Fibroblast of upper back skin (primary cell): Measurements from ENCODE around the gene SIRT3.
A peak's percentile ranks its signal among the peaks of the same experiment; 100 is the strongest.
"Not testable (repeated sequence)": the region's sequence is repeated elsewhere in the genome, so short reads cannot be mapped to it uniquely, and the experiment has no call there.

Experiments used
- DNase-seq: peaks from one replicate; pipeline ENCODE4 v3.0.0-alpha.2; 2013

SIRT3 gene

DNA sequence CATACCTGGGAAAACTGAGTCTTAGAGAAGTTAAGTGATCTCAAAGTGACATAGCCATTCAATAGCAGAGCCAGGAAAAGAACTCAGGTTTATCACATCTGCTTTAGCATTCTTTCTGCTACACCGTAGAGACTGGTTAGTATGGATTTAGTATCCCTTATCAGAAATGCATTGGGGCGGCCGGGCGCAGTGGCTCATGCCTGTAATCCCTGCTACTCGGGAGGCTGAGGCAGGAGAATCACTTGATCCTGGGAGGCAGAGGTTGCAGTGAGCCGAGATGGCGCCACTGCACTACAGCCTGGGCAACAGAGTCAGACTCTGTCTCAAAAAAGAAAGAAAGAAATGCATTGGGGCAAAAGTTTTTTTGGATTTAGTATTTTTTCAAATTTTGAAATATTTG lies 2.2 kb upstream of the SIRT3 start:
- not testable (repeated sequence) for DNase-seq

DNA sequence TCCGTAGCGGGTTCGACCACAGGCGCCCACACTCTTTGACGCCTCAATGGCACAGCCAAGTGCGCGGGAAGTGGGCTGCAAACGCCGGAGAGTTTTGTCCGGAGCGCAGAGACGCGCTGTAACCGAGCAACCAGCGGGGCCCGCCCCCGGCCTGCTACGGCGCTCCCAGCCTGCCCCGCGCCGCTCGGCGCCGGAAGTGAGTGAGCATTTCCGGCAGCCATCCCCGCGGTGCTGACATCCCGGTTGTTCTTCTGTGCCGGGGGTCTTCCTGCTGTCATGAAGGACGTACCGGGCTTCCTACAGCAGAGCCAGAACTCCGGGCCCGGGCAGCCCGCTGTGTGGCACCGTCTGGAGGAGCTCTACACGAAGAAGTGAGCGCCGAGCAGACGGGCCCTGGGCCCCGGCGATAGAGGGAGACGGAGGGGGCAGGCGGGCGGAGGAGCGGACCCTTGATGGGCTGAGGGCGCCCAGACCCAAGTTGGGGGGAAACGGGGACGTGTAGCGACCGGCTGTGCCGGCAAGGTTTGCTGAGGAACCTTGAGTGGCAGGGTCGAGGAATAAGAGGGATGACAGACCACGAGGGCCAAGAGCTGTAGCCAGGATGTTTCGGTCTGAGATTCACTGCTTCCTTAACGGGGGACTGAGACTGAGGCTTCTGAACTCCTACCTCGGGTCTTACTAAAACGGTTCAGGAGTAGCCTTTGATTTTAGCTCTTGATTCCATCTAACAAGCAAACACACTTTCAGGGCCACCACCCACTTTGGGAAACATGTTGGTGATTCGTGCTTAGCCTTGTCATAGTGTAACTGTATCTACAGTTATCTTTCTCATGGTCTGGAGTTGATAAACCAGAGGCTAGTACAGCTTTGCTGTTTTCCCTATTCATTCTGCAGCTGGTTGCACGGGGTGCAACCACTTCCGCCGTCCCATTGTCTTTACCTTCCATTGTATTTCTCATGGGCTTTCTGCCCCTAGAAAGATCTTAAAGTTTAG lies 929 bp upstream of the SIRT3 start, which contains the start of gene PSMD13:
TSS of gene PSMD13 (plus strand) at position 203 of the 994 bp plus-strand sequence. CDS start at position 277, 74 bp downstream.
- peak; percentile 73 for DNase-seq

DNA sequence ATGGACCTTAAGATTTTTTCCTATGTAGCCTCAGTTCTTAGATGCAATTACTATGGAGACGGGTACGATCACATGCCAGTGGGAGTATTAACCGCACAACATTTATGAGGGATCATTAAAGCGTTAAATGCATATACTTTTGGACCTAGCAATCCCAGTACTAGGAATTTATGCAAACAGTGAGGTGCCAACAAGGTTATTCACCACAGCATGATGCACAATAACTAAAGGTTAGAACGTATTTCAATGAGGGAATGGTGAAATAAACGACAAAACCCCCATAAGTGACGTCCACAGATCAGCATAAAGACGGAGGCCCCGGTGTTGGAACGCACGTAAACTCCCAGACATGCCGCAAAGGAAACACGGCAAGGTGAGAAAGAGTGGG lies 539 bp downstream of the SIRT3 start:
- DNase-seq, result no peak

DNA sequence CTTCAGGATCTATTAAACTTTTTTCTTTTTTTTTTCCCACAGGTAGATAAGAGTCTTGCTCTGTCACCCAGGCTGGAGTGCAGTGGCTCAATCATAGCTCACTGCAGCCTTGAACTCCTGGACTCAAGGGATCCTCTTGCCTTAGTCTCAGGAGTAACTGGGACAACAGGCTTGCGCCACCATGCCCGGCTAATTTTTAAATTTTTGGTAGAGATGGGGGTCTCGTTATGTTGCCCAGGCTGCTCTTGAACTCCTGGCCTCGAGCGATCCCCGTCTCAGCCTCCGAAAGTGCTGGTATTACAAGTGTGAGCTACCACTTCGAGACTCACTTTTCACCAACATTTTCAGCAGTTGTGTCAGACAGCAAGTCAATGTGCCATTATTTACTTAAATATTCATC lies 962 bp downstream of the SIRT3 start:
- DNase-seq, result no peak

DNA sequence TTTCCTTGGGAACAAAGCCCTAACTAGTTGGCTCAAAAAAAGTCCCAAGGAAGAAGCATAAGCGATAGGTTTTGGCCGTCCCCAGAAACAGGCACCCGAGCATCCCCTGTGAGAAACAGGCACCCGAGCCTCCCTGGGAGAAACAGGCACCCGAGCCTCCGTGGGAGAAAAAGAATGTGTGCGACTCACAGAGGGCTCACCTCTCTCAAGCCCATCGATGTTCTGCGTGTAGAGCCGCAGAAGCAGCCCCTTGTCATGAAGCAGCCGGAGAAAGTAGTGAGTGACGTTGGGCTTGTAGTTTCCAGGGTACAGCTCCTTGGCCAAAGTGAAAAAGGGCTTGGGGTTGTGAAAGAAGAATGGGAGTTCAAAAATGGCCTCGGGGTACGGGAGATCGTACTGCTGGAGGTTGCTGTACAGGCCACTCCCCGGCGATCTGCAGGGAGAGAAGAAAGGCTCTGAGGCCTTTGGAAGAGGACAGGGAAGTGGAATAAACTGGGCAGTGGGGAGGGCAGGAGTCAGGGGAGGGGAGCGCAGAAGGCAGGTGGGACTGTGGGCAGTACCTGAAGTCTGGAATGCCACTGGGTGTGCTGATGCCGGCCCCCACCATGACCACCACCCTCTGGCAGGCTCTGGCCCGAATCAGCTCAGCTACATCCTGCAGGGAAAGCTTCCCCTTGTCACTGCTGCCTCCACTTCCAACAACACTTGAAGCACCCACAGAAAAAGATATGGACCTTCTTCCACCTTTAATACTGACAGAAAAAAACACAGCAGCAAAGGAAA lies 3.2 kb downstream of the SIRT3 start:
- no peak for DNase-seq

DNA sequence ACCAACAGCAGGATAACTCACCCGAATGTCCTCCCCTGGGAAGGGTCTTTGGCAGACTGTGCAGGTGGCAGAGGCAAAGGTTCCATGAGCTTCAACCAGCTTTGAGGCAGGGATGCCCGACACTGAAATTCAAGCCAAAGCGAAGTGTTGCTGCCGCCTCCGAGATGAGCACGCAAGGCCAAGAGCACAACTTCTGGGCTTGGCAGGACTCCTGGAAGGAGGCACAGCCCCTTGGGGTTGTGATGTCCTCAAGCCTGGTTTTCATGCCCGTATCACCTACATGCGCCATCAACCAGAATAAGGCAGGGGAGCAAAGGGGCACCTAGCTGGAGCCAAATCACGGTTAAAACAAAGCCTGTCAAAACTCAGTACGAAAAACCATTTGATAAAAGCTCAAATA lies 5.7 kb downstream of the SIRT3 start:
- no peak for DNase-seq

DNA sequence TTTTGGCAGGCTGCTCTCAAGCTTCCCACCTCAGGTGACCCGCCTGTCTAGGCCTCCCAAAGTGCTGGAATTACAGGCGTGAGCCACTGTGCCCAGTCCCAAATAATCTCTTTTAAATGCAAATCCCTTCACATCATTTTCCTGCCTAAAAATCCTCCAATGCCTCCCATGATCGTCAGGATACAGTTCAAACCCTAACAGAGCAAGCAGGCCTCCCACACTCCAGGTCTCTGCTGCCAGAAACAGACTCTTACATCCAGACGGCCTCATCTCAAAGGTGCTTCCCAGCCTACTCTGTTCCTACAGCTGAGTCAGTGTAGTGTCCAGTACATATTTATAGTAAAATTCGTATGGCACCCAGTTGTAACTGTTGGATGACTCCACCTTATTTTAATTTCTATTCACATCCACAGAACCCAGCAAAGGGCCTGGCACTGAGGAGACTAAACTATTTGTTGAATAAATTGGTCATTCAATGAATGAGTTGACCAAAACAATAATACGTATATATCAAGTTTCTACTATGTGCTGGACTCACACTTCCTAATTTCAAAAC lies 8.2 kb downstream of the SIRT3 start:
- no peak for DNase-seq

DNA sequence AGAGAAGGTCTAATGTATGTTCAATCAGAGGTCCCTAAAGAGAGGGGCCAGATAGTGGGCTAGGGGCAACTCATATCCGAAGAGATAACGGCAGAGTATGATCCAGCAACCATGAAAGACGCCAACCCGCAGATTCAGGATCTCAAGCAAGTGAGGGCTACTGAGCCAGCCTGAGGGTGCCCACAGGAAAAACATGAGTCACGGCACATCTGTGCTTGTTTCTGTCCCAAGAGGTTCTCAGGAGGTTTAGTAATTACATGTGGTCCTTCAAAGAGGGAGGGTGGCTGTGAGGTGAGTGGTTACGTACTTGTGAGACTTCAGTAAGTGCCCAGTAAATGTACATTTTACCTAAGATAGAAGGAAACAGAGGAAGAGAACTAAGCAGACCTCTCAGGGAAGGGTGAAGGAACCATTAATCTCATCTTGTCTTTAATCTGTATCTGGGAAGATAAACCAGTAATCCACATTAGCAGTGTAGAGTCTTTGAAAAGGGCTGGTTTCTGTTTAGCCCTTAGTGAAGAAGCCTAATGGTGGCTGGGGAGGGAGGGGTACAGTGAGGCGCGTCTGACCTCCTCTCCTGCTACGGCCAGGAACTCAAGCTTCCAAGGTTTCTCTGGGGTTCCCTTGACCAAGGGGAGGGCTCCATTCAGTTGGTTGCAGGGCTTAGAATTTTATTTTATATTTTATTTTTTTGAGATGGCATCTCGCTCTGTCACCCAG lies 10.2 kb downstream of the SIRT3 start:
- DNase-seq, result no peak

DNA sequence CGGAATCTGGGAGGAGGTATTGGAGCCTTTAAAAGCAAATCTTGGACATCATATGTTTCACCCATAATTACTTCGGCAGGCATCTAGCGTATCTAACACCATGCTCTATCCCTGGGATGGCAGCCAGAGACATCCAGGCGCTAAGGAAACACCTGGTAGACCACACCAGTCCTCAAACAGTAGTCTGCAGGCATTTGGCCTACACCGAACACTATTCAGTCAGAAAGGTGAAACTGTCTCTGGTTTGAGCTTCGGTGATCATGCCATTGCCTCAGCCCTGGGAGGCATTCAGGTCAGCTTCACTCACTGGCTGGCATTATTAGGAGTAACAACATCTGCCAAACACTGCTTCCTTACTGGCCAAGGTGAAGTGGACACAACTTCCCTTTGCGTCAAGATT lies 11.7 kb downstream of the SIRT3 start:
- DNase-seq, result no peak

DNA sequence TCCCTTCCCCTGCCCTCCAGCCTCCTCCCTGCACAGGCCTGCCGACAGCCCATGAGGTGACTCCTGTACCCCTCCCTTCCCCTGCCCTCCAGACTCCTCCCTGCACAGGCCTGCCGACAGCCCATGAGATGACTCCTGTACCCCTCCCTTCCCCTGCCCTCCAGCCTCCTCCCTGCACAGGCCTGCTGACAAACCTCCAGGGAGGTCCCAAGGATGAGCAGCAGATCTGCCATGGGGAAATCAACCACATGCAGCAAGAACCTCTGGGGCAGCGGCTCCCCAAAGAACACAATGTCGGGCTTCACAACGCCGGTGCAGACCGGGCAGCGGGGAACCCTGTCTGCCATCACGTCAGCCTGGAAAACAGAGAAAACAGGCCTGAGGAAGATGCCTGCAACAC lies 12.3 kb downstream of the SIRT3 start:
- DNase-seq, result no peak

DNA sequence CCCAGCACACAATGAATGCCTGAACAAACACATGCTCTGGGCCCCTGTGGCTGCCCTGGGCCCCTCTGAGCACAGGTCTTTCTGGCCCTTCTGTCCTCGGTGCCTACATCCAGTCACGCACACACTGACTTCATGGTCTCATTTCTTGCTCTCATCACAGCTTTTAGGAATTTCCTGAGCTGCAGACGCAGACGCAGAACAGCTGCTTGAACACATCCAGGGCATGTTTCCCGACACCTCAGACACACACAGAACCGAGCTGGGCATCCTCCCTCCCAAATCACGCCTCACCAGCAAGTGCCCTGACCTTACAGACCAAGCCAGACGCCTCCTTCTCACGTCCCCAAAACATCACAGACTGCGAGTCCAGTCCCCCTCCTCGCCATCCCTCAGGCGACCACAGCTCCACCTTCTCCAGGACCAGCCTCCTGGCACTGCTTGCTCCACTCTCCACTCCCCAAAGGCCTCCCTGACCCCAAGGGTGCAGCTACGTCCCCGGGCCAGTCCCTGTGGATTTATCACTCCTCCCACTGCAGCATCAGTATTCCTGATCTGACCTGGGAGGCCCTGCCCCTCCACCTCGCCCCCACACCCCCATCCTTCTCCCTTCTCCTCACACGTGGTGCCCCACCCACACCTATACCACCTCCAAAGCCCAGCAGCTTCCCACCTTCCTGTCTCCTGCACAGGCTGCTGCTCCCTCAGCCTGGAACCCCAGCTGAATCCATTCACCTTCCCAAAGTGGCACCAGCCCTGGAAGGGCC lies 12.9 kb downstream of the SIRT3 start:
- DNase-seq, result no peak

DNA sequence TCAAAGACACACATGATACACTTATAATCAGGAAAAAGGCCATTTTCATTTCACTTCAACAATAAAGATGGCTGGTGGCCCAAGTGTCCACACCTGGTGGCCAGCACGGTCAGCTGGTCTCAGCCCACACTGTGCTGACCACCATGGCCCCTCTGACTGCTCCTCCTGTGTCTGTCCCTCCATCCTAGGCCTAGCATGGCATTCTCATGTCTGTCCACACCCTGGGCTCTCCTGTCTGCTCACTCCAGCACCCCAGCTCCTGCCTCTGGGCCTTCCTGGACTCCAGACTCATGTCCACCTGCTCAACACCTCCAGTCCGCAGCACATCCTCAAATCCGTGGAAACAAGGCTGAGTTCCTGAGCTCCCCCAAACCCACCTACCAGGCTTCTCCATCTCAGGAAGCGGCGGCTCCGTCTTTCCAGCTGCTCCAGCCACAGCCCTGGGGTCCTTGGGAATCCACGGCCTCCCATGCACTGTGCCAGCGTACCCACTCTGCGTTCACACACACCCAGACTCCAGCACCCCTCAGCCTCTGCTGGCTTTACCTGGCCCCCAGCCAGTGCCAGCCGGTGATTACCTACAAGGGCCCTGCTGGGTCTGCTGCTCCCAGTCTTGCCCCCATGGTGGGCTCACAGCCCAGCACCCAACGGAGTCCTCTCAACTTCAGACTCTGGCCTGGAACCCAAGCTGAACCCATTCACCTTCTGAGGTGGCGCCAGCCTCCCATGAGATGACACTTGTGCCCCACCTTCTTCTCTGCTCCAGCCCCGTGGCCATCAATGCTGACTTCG lies 13.9 kb downstream of the SIRT3 start:
- no peak for DNase-seq

DNA sequence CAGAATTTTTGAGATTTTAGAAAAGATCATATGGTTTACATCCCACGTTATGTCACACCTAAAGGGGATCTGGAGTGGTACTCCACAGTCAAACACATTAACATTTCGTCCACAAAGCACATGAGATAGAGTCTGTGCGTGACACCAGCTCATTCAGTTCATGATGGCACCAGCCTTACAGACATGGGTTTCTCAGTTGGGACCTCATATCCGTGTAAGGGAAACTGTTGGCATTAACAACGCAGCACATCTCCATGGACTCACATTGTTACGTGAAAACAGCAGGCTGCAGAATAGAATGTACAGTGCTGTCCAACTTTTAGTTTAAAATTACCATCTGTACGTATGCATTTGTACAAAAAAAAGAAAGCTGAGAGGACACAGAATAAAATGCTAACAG lies 14.6 kb downstream of the SIRT3 start:
- DNase-seq, result no peak

DNA sequence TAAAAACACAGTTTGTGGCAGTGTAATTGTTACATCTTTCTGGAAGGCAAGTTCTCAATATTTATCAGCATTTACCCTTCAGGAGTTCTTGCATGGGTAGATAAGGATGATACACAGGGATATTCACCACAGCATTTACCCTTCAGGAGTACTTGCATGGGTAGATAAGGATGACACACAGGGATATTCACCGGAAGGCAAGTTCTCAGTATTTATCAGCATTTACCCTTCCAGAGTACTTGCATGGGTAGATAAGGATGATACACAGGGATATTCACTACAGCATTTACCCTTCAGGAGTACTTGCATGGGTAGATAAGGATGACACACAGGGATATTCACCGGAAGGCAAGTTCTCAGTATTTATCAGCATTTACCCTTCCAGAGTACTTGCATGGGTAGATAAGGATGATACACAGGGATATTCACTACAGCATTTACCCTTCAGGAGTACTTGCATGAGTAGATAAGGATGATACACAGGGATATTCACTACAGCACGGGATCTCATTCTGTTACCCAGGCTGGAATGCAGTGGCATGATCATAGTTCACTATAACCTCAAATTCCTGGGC lies 15.4 kb downstream of the SIRT3 start:
- DNase-seq, result not testable (repeated sequence)

DNA sequence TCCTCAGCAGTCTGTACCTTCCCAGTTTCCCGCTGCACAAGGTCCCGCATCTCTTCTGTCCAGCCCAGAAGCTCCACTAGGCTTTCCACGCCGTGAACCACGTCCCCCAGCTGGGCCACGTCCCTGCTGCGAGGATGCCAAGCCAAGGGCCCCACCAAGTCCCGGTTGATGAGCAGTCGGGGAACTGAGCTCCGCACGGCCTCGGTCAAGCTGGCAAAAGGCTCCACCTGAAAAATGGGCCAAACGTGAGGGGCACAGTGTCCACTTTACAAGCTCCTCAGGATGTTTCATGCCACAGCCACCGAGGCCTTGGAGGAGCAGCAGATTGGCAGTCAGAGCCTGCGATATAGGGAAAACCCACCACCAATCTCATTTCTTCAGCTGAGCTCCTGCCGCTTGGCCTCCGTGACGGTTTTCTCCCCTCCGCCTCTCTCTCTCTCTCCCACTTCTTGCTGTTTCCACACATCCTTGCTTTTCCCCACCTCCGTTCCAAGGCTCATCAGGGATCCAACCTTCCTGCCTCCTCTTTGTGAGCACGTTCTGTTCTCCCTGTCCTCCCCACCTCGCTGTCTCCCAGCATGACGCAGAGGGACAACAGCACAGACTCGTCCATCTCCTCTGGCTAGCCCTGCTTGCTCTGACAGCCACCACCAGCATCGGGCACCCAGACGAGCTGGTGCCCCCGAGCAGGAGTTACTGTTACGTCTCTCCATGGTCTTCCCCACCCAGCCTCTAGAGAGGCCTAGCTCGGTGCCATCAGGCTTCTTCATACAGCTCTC lies 17.1 kb downstream of the SIRT3 start:
- no peak for DNase-seq

DNA sequence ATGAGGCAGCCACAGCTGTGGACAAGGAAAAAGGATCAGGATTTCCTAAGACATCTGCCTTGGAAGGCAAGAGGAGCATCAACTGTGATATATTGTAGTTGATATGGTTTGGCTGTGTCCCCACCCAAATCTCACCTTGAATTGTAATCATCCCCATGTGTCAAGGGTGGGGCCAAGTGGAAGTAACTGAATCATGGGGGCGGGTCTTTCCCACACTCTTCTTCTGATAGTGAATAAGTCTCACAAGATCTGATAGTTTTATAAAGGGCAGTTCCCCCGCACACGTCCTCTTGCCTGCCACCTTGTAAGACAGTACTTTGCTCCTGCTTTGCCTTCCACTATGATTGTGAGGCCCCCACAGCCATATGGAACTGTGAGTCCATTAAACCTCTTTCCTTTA lies 18.4 kb downstream of the SIRT3 start:
- DNase-seq, result no peak

DNA sequence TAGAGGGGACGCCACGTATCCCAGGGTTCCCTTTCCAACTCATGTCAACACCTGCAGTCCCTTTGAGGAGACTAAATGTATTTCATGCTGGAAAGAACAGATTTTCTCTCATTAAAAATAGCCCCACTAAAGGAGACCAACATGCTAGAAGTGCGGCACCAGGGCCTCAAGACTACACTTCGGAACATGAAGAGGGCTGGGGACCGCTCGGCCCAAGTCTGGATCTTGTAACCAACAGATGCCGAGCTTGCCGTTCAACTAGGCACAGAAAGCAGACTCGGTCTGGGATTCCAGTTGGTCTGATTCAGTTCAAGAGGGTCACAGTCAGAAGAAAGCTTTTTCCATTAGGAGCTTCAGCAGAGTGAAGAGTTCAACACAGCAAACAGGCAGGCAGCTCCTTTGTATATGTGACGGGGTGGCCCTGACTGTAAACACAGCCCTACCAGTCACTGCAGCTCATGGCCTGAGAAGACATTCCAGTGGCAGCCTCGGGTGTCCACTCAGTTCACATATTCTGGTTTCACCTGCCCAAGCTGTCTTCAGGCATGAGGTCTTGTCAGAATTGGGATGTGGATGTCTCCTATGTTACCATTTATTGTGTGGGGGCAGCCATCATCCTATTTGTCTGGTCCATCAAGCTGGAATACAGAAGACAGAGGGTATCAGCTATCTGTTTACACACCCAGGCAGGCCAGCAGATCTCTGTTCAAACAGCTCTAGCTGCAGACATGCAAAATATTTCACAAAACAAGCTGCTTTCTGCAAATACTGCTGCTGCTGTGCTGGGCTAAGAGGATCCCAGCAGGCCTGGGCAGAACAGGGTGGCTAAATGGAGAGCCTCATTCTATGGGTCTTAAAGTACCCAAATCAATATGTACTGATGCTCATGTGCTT lies 19.8 kb downstream of the SIRT3 start:
- no peak for DNase-seq

DNA sequence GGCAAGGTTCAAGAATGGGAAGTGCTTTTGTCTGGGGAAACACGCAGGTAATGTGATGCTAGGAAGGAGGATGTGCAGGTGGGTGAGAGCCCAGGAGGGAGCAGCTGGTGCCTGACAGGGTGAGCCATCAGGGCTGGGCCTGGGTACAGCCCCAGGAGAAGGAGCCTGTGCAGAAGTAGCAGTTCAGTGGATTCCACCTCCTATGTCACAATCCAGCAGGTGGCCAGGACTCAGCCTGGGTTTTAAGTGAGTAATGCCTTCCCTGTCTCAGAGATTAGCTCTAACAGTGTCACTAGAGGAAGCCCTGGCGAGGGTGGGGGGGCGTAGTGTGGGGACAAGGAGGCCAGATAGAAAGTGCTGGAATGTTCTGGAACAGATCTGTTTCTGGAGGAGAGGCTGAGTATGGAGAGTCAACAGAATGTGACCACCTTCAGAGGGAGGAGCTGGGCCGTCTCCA lies 20.5 kb downstream of the SIRT3 start:
- no peak for DNase-seq

DNA sequence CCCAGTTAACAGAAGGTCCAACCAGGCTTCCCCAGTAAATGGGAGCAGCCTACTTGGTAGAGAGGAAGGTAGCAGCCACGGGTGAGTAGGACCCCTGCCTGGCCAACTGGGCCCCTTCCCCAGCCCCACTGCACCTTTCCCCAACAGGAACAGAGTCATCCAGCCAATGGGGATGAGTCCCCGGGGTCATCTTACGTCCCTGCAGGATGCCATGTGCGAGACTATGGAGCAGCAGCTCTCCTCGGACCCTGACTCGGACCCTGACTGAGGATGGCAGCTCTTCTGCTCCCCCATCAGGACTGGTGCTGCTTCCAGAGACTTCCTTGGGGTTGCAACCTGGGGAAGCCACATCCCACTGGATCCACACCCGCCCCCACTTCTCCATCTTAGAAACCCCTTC lies 22.1 kb downstream of the SIRT3 start:
- no peak for DNase-seq
